ENCODE measurements around the gene KIFAP3.

DNA sequence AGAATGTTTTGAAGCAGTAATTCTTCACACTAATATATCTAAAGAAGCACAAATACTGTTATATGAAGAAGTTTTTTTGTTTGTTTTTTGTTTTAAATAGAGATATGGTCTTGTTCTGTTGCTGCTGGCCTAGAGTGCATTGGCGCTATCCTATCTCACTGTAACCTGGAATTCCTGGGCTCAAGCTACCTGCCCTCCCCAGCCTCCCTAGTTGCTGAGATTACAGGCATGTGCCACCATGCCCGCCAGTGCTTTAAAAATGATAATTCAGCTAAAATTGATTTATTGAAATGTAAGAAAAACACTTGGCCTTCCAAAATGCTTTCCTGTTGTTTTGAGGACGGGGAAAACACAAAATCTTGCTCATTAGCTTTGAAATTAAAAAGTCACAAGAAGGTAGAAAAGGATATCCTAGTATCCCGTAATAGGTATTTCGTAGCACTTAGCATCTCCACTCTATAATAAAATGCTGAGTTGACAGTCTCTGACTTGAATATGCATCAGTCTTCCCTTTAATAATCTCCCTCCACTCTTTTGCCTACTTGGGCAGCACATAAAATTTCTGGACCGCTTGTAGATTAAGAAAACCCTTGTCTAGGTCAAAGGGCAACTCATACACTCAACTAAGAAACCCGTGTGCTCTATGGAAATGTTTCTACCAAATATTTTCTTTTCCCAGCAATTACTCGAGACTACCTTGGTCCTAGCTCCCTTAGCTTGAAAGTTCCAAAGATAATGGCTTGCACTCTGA lies 182.1 kb downstream of the KIFAP3 start:
- TF ChIP-seq CTCF (IDR thresholded peaks at IDR 0.05; ENCODE audit: insufficient read depth, low read length, poor library complexity, severe bottlenecking) (no peak), EZH2phosphoT487 (conservative IDR thresholded peaks at IDR 0.05; ENCODE audit: low read length) (no peak)

Data from SU-DHL-6 (cell line).